MM.1S (cell line): ENCODE measurements around the gene ELMOD1.

ENCODE experiments used
- DNase-seq: peaks from one replicate; pipeline ENCODE4 v3.0.0-alpha.2; 2015
- H2AFZ ChIP-seq: fragments of 300-600 bp; sonication (generic); 2 replicates; pipeline ENCODE4 v1.6.0; 2016; ENCODE audit warnings: antibody characterized with exemption, low read length
- H3F3A ChIP-seq: fragments of 300-600 bp; sonication (generic); 2 replicates; pipeline ENCODE4 v1.6.1; 2016; ENCODE audit warnings: mild to moderate bottlenecking, antibody characterized with exemption, low read length, moderate library complexity, mixed read lengths; ENCODE audit not compliant: insufficient read depth
- H3K27ac ChIP-seq: fragments of 300-600 bp; sonication (generic); 2 replicates; pipeline ENCODE4 v1.5.1; 2016; ENCODE audit warnings: mild to moderate bottlenecking, low read length
- H3K27me3 ChIP-seq: fragments of 300-600 bp; sonication (generic); replicated peaks from 2 replicates; pipeline ENCODE4 v1.6.0; 2016; ENCODE audit warnings: low read length; ENCODE audit not compliant: insufficient read depth
- H3K36me3 ChIP-seq: fragments of 300-600 bp; sonication (generic); replicated peaks from 2 replicates; pipeline ENCODE4 v1.6.1; 2016; ENCODE audit warnings: mild to moderate bottlenecking, low read length, mixed read lengths; ENCODE audit not compliant: insufficient read depth
- H3K4me1 ChIP-seq: fragments of 300-600 bp; sonication (generic); 2 replicates; pipeline ENCODE4 v1.6.1; 2016; ENCODE audit warnings: low read length, mixed read lengths
- H3K4me2 ChIP-seq: fragments of 300-600 bp; sonication (generic); 2 replicates; pipeline ENCODE4 v1.6.0; 2016; ENCODE audit warnings: low read depth, low read length
- H3K4me3 ChIP-seq: fragments of 300-600 bp; sonication (generic); 2 replicates; pipeline ENCODE4 v1.5.1; 2016; ENCODE audit warnings: low read length, mixed read lengths
- H3K79me2 ChIP-seq: fragments of 300-600 bp; sonication (generic); 2 replicates; pipeline ENCODE4 v1.6.1; 2016; ENCODE audit warnings: mixed run types, low read length, mixed read lengths
- H3K9ac ChIP-seq: fragments of 300-600 bp; sonication (generic); 2 replicates; pipeline ENCODE4 v1.6.1; 2016; ENCODE audit warnings: low read length, mixed read lengths
- H3K9me2 ChIP-seq: fragments of 300-600 bp; sonication (generic); replicated peaks from 2 replicates; pipeline ENCODE4 v1.6.1; 2016; ENCODE audit warnings: mild to moderate bottlenecking, low read length, mixed read lengths; ENCODE audit not compliant: insufficient read depth
- H3K9me3 ChIP-seq: fragments of 300-600 bp; sonication (generic); replicated peaks from 2 replicates; pipeline ENCODE4 v1.6.1; 2016; ENCODE audit warnings: mild to moderate bottlenecking, low read length, mixed read lengths; ENCODE audit not compliant: insufficient read depth
- H4K20me1 ChIP-seq: fragments of 300-600 bp; sonication (generic); 2 replicates; pipeline ENCODE4 v1.6.1; 2016; ENCODE audit warnings: mild to moderate bottlenecking, low read length, moderate library complexity, mixed read lengths; ENCODE audit not compliant: insufficient read depth
- EZH2 ChIP-seq: fragments of 300-600 bp; sonication (generic); optimal IDR thresholded peaks from 2 replicates; pipeline ENCODE3; 2017; ENCODE audit warnings: low read depth, mild to moderate bottlenecking, antibody characterized with exemption, low read length, mixed read lengths
- EZH2phosphoT487 ChIP-seq: fragments of 300-600 bp; sonication (generic); IDR thresholded peaks from 2 replicates; pipeline ENCODE4 v1.6.1; 2018; ENCODE audit warnings: antibody characterized with exemption, low read length
- TF ChIP-seq, protein P1 (sequence below): fragments of 300-600 bp; sonication (generic); IDR thresholded peaks from 2 replicates; pipeline ENCODE4 v1.5.1; 2016; ENCODE audit warnings: antibody characterized with exemption, low read length, mixed read lengths

The ELMOD1 gene

GRCh38 chr11:107549253-107549953 is 41.5 kb upstream of the ELMOD1 start:
- no peak overlapping the region for H3K4me3 ChIP-seq
- peak; percentile 62 for DNase-seq
- H3K4me2 ChIP-seq = no peak overlapping the region
- no peak for TF ChIP-seq EZH2
- TF ChIP-seq, protein P1, sequence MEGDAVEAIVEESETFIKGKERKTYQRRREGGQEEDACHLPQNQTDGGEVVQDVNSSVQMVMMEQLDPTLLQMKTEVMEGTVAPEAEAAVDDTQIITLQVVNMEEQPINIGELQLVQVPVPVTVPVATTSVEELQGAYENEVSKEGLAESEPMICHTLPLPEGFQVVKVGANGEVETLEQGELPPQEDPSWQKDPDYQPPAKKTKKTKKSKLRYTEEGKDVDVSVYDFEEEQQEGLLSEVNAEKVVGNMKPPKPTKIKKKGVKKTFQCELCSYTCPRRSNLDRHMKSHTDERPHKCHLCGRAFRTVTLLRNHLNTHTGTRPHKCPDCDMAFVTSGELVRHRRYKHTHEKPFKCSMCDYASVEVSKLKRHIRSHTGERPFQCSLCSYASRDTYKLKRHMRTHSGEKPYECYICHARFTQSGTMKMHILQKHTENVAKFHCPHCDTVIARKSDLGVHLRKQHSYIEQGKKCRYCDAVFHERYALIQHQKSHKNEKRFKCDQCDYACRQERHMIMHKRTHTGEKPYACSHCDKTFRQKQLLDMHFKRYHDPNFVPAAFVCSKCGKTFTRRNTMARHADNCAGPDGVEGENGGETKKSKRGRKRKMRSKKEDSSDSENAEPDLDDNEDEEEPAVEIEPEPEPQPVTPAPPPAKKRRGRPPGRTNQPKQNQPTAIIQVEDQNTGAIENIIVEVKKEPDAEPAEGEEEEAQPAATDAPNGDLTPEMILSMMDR = peak; percentile 81
- H3K27ac ChIP-seq = no peak overlapping the region
- H3F3A ChIP-seq = no peaks in the 10 kb centered on the region
- no peaks in the 10 kb centered on the region for H4K20me1 ChIP-seq
- H3K9ac ChIP-seq = no peak overlapping the region
- no peaks in the 10 kb centered on the region for H3K9me2 ChIP-seq
- no peaks in the 10 kb centered on the region for H3K36me3 ChIP-seq
- H2AFZ ChIP-seq = no peak overlapping the region
- no peaks in the 10 kb centered on the region for H3K27me3 ChIP-seq
- H3K79me2 ChIP-seq = no peaks in the 10 kb centered on the region
- no peaks in the 10 kb centered on the region for H3K4me1 ChIP-seq
- no peaks in the 10 kb centered on the region for H3K9me3 ChIP-seq

- Histone ChIP-seq H3K4me3 (no peak overlapping the region), H4K20me1 (no peaks in the 10 kb centered on the region), H3K27me3 (no peaks in the 10 kb centered on the region), H3K79me2 (no peaks in the 10 kb centered on the region), H3K36me3 (no peaks in the 10 kb centered on the region), H3F3A (no peaks in the 10 kb centered on the region), H3K27ac (no peak overlapping the region), H3K9me2 (no peaks in the 10 kb centered on the region), H2AFZ (no peak overlapping the region), H3K4me1 (no peaks in the 10 kb centered on the region), H3K9ac (no peak overlapping the region), H3K9me3 (no peaks in the 10 kb centered on the region), H3K4me2 (no peak overlapping the region)
- TF ChIP-seq, protein P1 = no peak
- TF ChIP-seq EZH2 (no peak), EZH2phosphoT487 (no peak)
- no peak for DNase-seq
Measured at GRCh38 chr11:107549954-107550285, 41.0 kb upstream of the ELMOD1 start.

GRCh38 chr11:107550304-107550703 is 40.6 kb upstream of the ELMOD1 start:
- Histone ChIP-seq H3K36me3 (no peaks in the 10 kb centered on the region), H3K9me2 (no peaks in the 10 kb centered on the region), H3K9me3 (no peaks in the 10 kb centered on the region), H4K20me1 (no peaks in the 10 kb centered on the region), H3F3A (no peaks in the 10 kb centered on the region), H3K27me3 (no peaks in the 10 kb centered on the region), H3K27ac (no peak overlapping the region), H3K79me2 (no peaks in the 10 kb centered on the region), H2AFZ (no peak overlapping the region), H3K9ac (no peak overlapping the region), H3K4me2 (no peak overlapping the region), H3K4me1 (no peaks in the 10 kb centered on the region), H3K4me3 (no peak overlapping the region)
- no peak for DNase-seq
- no peak for TF ChIP-seq EZH2
- TF ChIP-seq, protein P1 = no peak
